Muscle of back (tissue), 11 donors: Measurements from ENCODE around the gene SLC25A13. TPM values are rescaled to one million over a fixed set of nuclear protein-coding genes. Genes with fewer than 3 reads are reported as not detected.
"Not testable (repeated sequence)": the region's sequence is repeated elsewhere in the genome, so short reads cannot be mapped to it uniquely, and the experiment has no call there.

Experiments used
- DNase-seq, 3 donors: peaks; one replicate each; pipeline versions ENCODE4 v3.0.0 to v3.0.0-alpha.2; 2013
- polyA plus RNA-seq, 10 donors: library from polyadenylated mRNA; unstranded; fragments of 120-200 nt; gene quantifications; one replicate each; pipeline ENCODE4 v1.2.1, GENCODE V29; 2013; ENCODE audit not compliant: insufficient read length in 10 of 10

Gene SLC25A13
- polyA plus RNA-seq, 10 donors, result 9.4 to 15.2 (median 11.8) TPM

DNA sequence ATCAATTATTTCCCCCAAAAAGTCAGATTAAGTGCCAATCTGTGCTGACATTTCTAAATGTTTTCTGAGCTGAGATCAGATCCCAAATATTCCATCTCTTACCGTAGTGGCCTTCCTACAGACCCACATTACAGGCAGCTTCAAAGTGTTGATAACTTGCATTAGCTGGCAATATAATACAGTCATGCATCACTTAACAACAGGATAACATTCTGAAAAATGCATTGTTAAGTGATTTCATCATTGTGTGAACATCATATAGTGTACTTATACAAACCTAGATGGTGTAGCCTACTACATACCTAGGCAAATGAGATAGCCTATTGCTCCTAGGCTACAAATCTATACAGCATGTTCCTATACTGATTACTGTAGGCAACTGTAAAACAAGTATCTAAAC is 22.4 kb downstream of the SLC25A13 start:
- DNase-seq, result no peak

DNA sequence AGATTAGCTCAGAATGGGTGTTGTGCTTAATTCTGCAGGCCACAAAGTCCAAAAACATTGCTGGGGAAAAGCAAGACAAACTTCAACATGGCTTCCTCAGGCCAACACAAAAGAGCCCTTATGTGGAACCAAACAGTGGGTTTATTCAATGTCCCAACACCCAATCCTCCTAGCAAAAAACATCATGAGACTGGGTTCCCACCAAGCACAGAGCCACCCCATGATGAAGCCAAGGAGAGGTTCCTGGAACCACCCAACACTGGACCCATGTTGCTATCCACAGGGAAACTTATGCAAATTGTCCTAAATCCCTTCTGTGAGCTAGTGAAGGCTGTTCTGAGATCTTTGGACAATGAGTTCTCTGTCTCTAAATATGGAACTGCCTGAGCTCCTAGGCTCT is 24.0 kb downstream of the SLC25A13 start:
- no peak for DNase-seq

DNA sequence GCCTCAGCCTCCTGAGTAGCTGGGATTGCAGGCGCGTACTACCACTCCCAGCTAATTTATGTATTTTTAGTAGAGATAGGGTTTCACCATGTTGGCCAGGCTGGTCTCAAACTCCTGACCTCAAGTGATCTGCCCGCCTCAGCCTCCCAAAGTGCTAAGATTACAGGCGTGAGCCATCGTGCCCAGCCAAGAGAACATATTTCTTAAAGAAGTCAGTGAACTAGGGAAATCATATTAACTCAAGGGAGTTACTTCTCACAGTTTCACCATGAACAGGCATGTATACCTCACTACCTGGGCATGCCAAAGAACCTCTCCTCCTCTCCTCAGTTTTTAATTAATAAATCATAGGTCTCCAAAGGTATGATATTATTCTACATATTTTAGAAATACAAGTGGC is 24.5 kb downstream of the SLC25A13 start:
- DNase-seq, result not testable (repeated sequence)

DNA sequence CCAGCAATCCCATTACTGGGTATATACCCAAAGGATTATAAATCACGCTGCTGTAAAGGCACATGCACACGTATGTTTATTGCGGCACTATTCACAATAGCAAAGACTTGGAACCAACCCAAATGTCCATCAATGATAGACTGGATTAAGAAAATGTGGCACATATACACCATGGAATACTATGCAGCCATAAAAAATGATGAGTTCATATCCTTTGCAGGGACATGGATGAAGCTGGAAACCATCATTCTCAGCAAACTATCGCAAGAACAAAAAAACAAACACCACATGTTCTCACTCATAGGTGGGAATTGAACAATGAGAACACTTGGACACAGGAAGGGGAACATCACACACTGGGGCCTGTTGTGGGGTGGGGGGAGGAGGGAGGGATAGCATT is 28.0 kb downstream of the SLC25A13 start:
- DNase-seq, result not testable (repeated sequence)

DNA sequence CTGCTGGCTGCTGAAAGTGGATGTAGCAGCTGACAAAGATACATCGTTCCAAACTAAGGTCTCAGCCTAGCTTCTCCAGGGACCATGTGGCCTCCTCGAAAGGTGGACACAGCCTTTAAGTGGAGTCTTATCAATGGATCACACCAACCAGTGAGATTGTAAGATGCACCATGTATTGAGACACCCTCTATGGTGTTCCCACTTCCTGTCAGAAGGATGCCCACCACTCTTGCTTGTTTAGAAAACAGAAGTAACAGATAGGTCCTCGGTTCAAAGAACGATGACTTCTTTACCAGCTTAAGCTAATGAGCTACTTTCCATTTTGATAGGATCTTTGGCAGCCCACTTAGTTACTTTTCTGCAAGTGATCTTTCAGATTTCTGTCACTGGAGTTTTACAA is 34.3 kb downstream of the SLC25A13 start:
- DNase-seq, result no peak

DNA sequence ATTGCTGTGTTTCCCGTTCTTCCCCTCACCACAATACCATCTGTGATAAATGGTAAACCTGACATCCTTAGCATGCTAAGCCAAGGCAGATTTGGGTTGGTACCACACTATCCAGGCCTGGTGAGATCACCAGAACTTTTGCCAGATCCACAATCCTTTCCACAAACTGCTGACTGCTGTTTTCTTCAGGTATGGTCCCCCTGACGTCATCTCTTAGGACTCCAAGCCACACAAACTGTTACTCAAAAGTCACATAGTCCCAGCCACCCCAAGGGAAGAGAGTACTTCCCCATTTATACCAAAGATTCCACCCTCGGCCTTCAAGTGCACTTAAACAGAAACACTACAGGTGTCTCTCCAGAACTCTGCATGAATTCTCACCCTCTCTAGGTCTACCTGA is 34.8 kb downstream of the SLC25A13 start:
- DNase-seq, result no peak

DNA sequence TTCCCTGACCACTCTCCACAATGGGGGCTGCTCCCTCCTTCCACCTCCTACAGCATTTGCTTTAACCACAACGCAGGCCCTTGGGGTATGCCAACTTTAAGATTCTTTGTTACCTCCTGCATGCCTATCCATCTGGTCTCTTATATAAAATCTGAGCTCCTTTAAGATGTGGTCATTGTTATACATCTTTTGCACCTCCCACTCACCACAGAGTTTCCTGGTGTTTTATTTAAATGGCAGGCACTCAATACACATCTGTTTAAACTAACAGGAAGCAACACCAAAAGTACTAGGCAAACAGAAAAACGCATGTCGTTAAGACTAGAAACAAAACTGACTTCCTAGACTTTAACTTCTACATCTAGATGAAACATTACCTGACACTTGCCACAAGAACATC is 36.3 kb downstream of the SLC25A13 start:
- no peak for DNase-seq

DNA sequence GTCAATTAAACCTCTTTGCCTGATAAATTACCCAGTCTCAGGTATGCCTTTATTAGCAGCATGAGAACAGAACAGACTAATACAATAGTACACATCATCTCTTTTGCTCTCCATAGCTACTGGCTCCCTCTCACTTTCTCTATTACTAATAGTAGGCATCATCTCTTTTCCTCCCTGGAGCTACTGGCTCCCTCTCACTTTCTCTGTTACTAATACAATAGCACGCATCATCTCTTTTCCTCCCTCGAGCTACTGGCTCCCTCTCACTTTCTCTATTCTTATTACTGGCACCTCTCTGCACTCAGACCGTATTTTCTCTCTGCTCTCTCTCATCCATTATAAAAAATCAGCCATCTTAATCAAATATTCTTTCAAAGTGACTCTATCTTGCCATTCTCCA is 37.1 kb downstream of the SLC25A13 start:
- DNase-seq, result no peak

DNA sequence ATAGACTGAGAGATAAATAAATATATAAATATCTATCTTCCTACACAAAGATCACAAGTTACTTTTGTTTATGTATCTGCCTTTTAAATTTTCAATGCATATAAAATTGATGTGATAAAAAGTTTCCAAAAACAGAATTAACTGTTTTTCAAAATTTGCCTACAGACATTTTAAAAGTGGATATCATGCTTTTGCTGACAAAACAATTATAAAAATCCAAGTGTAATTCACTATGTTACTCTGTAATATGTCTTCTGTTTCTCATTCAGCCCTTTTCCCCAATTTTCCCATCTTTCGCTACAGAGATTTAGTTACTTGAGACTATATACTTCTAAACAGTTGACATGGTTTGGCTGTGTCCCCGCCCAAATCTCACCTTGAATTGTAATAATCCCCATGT is 37.7 kb downstream of the SLC25A13 start:
- no peak for DNase-seq

DNA sequence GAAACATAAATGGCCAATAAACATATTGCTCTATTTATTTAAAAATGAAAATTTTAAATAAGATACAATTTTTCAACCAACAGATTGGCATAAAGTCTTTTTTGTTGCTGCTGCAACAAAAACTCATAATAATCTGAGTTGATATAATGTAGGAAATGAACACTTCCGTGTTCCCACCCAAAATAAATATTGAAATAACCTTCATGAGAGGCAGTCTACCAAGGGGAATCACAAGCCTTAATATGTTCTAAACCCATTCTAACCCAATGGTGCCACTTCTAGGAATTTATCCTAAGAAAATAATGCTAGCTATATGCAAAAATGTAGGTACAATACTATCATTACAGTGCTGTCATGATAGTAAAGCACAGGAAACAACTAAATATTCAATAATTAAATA is 39.1 kb downstream of the SLC25A13 start:
- DNase-seq, result no peak

DNA sequence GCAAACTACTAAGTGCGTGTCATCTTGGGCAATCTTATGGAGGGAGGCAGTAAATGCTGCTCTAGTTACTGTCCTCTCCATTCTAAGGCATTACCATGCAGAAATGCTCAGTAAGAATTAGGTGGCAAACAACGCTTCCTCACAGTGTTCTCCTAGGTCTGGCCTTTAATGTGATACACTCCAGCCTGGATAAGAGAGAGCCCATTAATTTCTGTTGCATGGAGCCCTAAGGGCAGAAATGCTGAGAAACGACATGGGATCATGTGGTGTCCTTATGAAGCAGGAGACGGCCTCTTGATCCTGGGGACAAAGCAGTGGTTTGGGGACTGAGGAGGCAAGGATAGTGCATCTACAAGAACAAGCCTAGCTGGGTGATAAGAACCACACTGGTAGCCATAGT is 44.0 kb downstream of the SLC25A13 start:
- DNase-seq, result no peak

DNA sequence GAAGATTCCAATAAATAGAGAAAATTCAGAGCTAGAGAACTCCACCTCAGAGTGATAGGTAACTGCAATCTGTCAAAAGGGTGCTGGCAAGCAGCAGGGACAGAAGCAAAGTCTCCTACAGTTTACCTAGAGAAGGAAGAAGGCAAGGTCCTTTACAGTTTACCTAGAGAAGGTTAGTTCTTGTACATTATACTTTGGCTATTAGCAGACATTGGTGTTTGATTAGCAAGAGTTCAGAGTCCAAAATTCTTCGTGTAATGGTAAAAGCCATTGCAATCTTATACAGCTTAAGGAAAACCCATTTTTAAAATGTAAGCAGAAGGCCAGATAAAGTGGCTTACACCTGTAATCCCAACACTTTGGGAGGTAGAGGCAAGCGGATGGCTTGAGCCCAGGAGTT is 45.9 kb downstream of the SLC25A13 start:
- DNase-seq, result no peak

DNA sequence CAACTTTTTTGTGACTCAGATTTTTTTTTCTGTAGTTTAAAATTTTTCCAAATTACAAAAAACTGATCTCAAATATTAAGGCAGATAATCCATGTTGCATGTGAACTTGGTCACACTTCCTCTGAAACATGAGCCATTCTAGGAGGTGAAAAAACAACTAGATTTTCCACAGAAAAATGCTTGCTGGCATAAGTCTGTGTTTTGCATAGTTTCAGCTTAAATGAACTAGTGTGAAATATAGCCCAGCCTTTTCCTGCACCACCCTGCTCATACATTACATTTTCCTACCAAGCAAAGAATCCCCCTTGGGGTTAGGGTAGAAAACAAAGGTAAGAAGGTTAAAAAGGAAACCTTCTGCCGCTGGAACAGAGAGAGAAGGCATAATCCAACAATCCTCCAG is 48.2 kb downstream of the SLC25A13 start:
- peak in 1 of 3 donors; percentile 11 for DNase-seq

DNA sequence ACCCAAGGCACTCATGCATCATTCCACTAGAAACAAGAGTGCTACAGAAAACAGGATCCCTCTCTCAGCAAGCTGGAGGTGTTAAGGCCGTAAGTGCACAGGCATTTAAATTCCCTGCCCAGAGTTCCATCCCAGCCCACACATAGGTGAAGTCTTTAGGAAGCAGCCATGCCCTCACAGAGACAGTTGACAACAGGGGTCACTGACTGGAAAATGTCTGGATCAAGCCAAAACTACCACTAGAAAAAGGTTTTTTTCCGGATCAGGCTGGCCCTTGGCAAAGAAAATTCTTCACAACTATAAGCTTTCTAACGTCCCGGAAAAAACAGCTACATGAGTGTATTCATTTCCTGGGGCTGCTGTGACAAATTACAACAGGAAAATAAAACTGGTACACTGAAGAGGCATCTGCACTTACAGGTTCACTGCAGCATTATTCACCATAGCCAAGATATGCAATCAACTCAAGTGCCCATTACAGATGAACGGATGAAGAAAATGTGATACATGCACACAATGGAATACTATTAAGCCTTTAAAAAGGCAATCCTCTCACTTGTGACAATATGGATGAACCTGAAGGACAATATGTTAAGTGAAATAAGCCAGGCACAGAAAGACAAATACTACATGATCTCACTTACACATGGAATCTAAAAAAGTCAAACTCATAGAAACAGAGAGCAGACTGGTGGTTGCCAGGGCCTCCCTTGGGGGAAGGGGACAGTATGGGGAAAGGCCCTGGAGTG is 52.5 kb downstream of the SLC25A13 start:
- no peak for DNase-seq

DNA sequence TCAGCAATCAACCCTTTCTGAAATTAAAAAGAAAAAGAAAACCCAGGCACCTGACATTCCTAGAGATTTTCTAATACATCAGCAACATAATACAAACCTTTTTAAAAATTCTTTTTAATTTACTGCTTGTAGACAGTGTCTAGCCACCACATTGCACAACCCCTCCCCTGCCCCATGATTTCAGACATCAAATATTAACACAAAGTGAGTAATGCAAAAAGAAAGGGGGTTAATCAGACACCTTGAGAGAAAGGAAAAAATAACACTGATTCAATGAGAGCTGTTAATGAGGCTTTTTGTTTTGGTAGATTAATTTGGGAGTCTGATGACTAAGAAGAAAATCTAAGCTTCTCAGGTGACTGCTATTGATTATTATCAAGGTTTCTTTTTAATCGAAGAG is 55.3 kb downstream of the SLC25A13 start:
- DNase-seq, result no peak

DNA sequence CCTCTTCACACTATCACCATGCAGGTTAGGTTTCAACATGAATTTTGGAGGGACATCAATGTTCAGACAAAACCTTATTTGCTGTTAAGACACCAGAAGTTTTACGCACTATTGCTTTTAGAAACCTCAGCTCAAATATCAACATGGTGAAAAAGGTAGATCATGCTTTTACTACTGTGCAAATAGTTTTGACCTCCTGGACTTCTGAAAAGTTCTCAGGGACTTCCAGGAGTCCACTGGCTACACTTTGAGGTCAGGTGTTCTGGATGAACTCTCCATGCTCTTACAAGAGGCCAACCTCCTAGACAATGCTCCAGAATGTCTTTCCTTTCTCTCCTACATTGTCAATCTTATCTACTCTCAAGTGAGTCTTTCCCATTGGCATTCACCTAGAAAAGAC is 55.9 kb downstream of the SLC25A13 start:
- no peak for DNase-seq

DNA sequence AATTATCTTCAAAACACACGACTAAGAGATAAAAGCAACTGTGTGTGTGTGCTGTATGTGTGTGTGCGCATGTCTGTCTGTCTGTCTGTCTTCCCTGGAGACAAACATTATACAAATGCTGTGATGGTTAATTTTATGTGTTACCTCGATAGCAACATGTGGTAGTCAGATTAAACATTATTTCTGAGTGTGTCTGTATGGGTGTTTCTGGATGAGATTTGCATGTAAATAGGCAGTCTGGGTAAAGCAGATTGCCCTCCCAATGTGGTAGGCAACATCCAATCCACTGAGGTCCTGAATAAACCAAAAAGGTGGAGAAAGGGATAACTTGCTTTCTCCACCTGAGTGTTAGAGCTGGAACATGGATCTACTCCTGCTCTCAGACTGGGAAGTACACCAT is 67.9 kb downstream of the SLC25A13 start:
- DNase-seq, result no peak

DNA sequence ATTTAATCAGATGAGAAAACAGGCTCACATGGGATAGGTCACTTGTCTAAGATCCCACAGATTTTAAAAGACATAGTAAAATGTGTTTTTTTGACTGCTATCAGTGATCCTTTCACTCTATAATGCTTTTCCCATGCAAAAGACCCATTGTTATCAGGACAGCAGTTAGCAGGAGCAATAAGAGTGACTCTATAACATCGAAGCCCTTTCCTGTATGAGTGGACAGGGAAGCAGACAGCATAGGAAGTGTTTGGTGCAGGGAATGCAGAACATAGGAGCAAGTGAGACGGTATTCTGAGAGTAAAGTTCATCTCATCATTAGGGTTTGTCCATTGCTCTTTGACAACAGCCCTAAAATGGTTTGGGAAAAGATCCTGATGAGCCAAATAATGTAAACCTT is 68.5 kb downstream of the SLC25A13 start:
- DNase-seq, result no peak

DNA sequence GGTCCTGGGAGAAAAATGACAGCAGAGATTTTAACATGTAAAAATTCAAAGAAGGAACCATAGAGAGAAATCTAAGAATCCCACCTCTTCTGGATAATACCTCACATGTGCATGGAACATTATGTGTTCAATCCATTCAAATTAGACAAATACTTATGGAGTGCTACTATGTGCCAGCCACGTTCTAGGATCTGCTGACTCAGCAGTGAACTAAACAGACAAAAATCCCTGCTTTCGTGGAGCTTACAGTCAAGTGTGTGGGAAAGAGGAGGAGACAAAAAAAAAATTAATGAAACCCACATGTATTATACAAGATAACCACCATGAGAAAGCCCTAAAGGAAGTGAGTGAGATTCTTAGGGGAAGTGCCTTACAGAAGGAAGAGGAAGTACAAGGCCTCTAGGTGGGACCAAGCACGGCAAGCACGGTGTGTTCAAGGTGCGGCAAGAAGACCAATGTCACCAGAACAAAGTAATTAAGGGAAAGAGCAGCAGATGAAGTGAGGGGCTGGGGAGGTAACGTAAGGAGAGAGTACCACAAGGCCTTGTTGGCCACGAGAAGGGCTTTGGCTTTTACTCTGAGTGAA is 71.0 kb downstream of the SLC25A13 start:
- DNase-seq, result no peak

DNA sequence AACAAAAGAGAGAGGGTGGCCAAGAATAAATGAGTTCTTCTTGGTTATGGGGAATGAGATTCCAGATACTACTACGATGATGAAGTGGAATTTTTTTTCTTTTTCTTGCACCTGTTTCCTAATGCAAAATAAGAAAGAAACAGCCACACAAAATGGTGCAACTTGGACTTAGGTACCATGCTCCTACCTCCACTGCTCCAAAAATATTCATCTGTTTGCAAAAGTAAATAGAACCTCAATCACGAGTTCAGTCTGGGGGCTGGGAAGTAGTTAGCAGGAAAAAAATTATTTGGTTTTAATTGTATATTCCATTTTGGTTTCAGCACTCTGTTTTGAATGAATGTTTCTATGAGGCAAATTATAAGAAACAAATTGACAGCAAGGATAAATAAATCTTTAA is 73.5 kb downstream of the SLC25A13 start:
- DNase-seq, result no peak

DNA sequence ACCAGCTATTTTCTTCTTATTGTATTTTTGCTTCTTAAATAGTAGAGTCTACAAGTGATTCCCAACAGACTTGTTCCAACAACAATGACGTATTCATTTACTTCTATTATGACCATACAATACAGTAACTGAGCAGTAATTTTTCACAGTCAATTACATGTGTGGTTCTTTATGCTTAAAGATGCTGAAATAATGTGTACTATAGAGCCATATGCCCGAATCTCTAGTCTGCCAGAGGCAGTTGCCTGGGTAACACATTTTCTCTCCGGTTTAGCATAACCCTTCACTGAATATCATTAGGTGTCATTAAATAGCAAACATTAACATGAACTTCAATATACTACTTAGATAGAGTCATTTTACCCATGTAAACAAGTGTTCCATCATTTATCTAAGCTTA is 75.0 kb downstream of the SLC25A13 start:
- no peak for DNase-seq

DNA sequence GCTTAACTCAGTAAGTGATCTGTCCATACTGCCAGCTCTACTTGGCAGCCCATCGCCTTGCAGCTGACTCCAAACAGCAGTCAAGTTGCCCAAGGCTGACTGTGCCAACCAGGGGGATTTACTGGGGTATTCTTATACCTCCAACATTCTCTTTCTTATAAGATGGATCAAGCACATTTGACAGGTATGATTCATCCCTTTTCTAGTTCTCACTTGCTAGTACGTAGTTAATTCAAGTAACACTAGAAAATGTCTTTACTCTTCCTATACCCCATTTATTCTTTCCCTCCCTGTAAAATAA is 77.0 kb downstream of the SLC25A13 start:
- peak in 1 of 3 donors; percentile 13 for DNase-seq

DNA sequence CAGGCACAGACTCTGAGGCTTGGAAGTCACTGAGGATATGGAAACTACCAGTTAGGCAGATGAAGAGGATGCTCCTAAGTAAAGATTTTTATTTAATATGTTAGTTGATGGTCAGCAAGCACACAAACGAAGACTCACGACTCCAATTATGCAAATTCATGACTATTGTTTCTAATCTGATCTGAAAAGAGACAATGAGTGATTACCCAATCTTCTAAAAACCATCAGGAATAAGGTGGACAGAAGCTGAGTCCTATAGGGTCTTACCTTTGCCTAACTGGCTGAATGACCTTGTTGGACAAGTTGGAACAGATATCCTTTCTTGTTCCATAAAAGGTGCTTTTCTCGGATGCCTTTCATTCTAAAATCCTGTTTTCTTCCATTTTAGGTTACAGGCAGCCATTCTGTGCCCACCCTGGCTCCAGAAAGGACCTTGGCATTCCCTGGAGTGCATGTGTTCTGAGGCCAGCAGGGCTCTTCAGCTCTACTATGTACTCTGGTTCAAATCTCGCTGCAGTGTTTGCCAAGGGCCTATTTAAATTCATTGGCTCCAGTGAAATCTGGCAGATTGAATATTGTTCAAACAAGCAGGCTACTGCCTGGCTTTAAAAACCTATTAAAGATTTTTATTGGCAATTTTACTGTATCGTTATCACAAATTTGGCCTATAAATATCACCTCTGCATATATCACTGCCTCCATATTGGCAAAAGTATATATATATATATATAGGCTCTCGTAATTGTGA is 77.5 kb downstream of the SLC25A13 start:
- no peak for DNase-seq
